ENCODE data around the gene ATP1B2. TPM values are rescaled to one million over a fixed set of nuclear protein-coding genes. Genes with fewer than 3 reads are reported as not detected.

Gene ATP1B2
- total RNA-seq, 4 donors from 2014 or later, result 0.10 to 0.81 (median 0.21) TPM

DNA sequence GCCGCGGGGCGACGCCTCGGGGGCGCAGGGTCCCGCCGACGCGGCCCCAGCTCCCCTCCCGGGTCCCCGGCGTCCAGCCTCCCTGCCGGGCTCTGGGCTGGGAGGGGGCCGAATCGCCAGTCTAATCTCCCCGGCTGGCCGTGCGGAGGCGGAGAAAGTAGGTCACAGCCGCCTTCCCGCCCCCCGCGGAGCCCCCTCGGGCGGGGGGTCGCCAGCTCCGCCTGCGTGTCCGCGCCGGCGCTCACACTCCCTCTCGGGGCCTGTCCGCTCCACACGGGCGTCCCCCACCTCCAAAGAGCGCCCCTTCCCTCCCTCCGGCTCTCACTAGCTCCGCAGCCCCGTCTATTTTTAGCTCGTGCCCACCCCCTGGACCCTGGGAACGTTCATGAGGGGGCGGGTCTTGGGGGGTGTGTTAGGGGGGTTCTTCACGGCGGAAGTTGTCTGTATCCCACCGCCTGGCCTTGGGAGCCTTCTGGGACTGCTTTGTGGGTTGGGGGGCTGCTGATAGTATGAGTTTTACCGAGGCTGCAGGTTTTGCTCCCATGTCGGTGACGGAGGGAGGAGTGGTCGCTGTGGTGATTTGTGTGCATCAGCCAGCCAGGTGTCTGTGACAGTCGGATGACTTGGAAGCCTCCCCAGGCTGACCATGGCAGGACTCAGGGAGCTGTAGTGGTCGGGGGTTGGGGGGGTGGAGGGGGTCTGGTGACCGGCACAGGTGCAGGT lies 1.1 kb downstream of the ATP1B2 start:
- H3K27me3 ChIP-seq, result peaks cover 42 to 47% (median 45%) of the 10 kb centered on the region in 3 donors

DNA sequence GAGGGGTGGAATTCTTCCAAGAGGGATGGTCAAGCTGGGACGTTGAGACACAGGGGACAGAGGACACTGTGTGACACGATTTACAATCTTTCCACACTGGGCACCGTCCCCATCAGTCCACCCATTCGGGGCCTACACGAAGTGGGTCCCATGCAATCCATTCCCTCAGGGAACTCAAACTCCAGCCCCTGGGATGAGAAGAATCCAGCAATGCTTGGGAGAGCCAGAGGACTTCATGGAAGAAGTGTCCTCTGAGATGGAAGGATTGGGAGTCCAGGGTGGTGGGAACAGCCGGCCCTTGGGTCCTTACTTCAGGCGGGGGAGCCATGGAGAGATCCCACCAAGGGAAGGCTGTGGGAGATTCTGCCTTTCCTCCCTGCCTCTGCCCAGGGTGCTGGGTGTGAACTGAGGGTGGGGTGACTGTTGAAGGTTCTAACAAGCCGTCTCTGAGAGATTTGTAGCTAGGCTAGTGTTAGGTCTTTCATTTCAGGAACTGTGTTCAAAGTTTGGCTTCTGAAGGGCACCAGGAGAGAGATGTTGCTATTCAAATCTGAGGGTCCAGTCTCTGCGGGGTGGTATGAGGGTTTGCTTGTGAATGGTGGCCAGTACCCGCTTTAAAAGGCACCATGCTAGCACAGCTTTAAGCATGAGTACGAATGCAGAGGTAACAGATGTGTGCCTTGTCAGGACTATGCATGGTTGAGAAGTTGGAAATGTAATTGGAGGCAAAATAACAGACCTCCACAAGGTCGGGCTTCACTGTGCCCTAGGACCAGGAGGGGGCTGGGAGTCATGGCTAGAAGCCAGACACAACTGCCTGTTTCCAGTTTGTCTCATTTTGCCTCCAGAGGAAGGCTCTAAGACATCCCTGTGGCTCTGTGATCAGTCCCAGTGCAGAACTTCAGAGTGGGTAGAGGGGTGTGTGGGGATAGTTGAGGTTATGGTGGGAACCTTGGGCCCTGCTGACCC lies 1.9 kb downstream of the ATP1B2 start:
- H3K27ac ChIP-seq, result peak overlapping the region in 1 of 4 donors; percentile 56
- peaks cover 7 to 17% of the 10 kb centered on the region in 2 donors for H3K4me1 ChIP-seq
- H3K4me3 ChIP-seq, result no peak overlapping the region
- TF ChIP-seq POLR2A (IDR thresholded peaks at IDR 0.05), result no peak
- TF ChIP-seq, protein P1, sequence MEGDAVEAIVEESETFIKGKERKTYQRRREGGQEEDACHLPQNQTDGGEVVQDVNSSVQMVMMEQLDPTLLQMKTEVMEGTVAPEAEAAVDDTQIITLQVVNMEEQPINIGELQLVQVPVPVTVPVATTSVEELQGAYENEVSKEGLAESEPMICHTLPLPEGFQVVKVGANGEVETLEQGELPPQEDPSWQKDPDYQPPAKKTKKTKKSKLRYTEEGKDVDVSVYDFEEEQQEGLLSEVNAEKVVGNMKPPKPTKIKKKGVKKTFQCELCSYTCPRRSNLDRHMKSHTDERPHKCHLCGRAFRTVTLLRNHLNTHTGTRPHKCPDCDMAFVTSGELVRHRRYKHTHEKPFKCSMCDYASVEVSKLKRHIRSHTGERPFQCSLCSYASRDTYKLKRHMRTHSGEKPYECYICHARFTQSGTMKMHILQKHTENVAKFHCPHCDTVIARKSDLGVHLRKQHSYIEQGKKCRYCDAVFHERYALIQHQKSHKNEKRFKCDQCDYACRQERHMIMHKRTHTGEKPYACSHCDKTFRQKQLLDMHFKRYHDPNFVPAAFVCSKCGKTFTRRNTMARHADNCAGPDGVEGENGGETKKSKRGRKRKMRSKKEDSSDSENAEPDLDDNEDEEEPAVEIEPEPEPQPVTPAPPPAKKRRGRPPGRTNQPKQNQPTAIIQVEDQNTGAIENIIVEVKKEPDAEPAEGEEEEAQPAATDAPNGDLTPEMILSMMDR (IDR thresholded peaks at IDR 0.05 in 4 of 5, conservative IDR thresholded peaks at IDR 0.05 in 1 of 5), result no peak
- intact Hi-C loops (cut with DNase I; ENCODE audit: low total_unique reads) (no loop called here), in situ Hi-C loops (cut with MboI; ENCODE audit: low sequenced_read_pairs in 4 of 4) (no loop called here)
- H3K36me3 ChIP-seq, result no peaks in the 10 kb centered on the region
- no peaks in the 10 kb centered on the region for H3K9me3 ChIP-seq
- peaks cover 41 to 42% (median 42%) of the 10 kb centered on the region in 3 donors for H3K27me3 ChIP-seq
- ATAC-seq, result no peak
- DNase-seq, result no peak

More for the DNA sequence above, 1.1 kb downstream of the ATP1B2 start:
- Histone ChIP-seq H3K36me3 (no peaks in the 10 kb centered on the region), H3K4me1 (peaks cover 7 to 17% of the 10 kb centered on the region in 2 donors), H3K27ac (peak overlapping the region; percentile 27 to 58 (median 48)), H3K4me3 (peak overlapping the region; percentile 47 to 59 (median 56)), H3K9me3 (no peaks in the 10 kb centered on the region)
- ATAC-seq (no peak), DNase-seq (no peak)
- intact Hi-C loops (cut with DNase I; ENCODE audit: low total_unique reads), result no loop called here
- TF ChIP-seq, protein P1 (IDR thresholded peaks at IDR 0.05 in 4 of 5, conservative IDR thresholded peaks at IDR 0.05 in 1 of 5), result no peak
- TF ChIP-seq POLR2A (IDR thresholded peaks at IDR 0.05), result no peak
- in situ Hi-C loops (cut with MboI; ENCODE audit: low sequenced_read_pairs in 4 of 4), result no loop called here

DNA sequence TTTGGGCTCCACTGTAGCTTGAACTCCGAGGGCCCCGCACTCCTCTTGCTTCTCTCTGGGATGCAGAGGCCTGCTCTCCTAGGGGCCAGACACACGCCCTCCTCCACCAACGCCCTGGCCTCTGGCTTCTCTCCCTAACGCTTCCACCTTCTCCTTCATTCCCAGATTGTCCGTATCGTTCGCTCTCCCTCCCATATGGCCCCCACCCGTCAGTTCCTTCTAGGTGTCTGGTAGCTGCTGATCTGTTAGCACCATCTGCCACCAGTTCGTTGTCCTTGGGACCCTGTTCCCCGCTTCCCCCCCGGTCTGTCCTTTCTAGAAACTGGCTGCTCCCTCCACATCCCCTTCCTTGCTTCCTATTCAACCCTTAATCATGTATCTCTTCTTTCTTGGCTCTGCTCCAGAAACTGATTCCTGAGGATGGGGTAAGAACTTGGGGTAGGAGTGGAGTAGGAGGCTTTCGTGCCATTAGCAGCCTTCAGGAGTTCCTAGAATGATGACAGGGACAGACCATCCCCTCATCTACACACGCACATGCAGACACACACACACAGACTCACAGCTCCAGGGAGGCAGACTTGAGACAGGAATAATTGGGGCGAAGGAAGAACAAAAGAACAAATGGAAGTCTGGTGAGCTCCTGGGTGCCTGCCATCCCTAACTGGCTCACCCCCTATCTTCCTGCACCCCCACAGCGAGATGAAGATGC lies 4.3 kb downstream of the ATP1B2 start:
- no peak for TF ChIP-seq POLR2A (IDR thresholded peaks at IDR 0.05)
- TF ChIP-seq, protein P1 (IDR thresholded peaks at IDR 0.05 in 4 of 5, conservative IDR thresholded peaks at IDR 0.05 in 1 of 5), result no peak
- no peaks in the 10 kb centered on the region for H3K9me3 ChIP-seq
- in situ Hi-C loops (cut with MboI; ENCODE audit: low sequenced_read_pairs in 4 of 4), result no loop called here

DNA sequence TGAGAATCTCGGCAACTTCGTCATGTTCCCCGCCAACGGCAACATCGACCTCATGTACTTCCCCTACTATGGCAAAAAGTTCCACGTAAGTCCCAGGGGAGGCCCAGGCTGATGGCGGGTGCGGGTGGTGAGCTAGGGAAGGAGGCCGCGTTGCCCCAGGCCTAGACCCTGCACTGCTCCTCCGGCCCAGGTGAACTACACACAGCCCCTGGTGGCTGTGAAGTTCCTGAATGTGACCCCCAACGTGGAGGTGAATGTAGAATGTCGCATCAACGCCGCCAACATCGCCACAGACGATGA lies 4.8 kb downstream of the ATP1B2 start:
- Histone ChIP-seq H3K27ac (no peak overlapping the region), H3K4me1 (peaks cover 7 to 14% of the 10 kb centered on the region in 2 donors), H3K4me3 (no peak overlapping the region), H3K9me3 (no peaks in the 10 kb centered on the region), H3K36me3 (no peaks in the 10 kb centered on the region), H3K27me3 (peaks cover 20 to 23% (median 23%) of the 10 kb centered on the region in 3 donors)
- in situ Hi-C loops (cut with MboI; ENCODE audit: low sequenced_read_pairs in 4 of 4) (no loop called here), intact Hi-C loops (cut with DNase I; ENCODE audit: low total_unique reads) (no loop called here)
- no peak for ATAC-seq
- no peak for DNase-seq
- TF ChIP-seq POLR2A (IDR thresholded peaks at IDR 0.05), result no peak
- TF ChIP-seq, protein P1 (IDR thresholded peaks at IDR 0.05 in 4 of 5, conservative IDR thresholded peaks at IDR 0.05 in 1 of 5), result no peak

More for the DNA sequence above, 4.3 kb downstream of the ATP1B2 start:
- Histone ChIP-seq H3K4me3 (no peak overlapping the region), H3K36me3 (no peaks in the 10 kb centered on the region), H3K4me1 (peaks cover 7 to 17% of the 10 kb centered on the region in 2 donors), H3K27ac (no peak overlapping the region), H3K27me3 (peaks cover 26 to 28% (median 27%) of the 10 kb centered on the region in 3 donors)
- ATAC-seq (no peak), DNase-seq (no peak)
- intact Hi-C loops (cut with DNase I; ENCODE audit: low total_unique reads), result no loop called here

Data from gastrocnemius medialis (tissue), 4 donors.